GM10266 (cell line): Measurements from ENCODE around the gene CHAD.

Source experiments
- DNase-seq: peaks from one replicate; pipeline ENCODE4 v3.0.0; 2012; ENCODE audit errors: extremely low spot score
- TF ChIP-seq, protein P1 (sequence below): IDR thresholded peaks from 2 replicates; pipeline ENCODE4 v1.5.1; 2012; ENCODE audit warnings: mild to moderate bottlenecking, low read depth; ENCODE audit not compliant: control insufficient read depth, insufficient read depth; ENCODE audit errors: missing control alignments

CHAD gene

DNA sequence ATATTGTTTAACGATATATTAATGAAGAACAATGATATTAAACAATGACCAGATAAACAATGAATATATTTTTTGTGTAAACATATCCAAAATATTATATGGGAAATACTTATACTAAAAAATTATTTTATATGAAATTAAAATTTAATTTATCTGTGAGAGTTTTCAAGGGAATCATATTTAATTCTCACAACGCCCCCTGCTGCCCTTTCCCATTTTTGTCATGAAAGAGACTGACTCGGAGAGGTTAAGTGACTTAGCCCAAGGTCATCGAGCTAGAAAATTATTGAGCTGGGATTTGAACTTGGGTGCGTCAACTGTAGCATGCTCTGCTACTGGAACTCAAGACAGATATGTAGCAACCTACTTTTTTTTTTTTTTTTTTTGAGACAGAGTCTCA, 32.4 kb upstream of the CHAD start:
- DNase-seq = no peak
- TF ChIP-seq, protein P1, sequence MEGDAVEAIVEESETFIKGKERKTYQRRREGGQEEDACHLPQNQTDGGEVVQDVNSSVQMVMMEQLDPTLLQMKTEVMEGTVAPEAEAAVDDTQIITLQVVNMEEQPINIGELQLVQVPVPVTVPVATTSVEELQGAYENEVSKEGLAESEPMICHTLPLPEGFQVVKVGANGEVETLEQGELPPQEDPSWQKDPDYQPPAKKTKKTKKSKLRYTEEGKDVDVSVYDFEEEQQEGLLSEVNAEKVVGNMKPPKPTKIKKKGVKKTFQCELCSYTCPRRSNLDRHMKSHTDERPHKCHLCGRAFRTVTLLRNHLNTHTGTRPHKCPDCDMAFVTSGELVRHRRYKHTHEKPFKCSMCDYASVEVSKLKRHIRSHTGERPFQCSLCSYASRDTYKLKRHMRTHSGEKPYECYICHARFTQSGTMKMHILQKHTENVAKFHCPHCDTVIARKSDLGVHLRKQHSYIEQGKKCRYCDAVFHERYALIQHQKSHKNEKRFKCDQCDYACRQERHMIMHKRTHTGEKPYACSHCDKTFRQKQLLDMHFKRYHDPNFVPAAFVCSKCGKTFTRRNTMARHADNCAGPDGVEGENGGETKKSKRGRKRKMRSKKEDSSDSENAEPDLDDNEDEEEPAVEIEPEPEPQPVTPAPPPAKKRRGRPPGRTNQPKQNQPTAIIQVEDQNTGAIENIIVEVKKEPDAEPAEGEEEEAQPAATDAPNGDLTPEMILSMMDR = peak; percentile 46

DNA sequence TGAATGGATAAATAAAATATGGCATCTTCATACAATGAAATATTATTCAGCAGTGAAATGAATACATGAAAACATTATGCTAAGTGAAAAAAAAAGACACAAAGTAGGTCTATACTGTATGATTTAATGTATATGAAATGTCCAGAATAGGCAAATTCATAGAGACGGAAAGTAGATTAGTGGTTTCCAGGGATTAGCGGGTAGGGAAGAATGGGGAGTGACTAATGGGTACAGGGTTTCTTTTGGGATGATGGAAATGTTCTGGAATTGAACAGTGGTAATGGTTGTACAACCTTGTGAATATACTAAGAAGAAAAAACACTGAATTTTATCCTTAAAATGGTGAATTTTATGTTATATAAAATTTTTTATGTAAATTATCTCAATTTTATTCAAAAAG, 31.0 kb upstream of the CHAD start:
- DNase-seq = no peak
- TF ChIP-seq, protein P1 = no peak

DNA sequence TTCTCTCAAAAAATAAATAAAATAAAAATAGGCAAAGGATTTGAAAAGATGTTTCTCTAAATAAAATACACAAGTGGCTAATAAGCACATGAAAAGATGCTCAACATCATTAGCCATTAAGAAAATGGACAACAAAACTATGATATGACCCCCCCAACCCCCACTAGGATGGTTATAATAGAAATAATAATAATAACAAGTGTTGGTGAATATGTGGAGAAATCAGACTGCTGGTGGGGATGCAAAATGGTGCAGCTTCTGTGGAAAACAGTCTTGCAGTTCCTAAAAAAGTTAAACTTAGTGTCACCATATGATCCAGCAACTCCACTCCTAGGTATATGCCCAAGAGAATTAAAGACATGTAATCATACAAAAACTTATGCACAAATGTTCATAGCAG, 30.6 kb upstream of the CHAD start:
- TF ChIP-seq, protein P1 = no peak
- DNase-seq = no peak

DNA sequence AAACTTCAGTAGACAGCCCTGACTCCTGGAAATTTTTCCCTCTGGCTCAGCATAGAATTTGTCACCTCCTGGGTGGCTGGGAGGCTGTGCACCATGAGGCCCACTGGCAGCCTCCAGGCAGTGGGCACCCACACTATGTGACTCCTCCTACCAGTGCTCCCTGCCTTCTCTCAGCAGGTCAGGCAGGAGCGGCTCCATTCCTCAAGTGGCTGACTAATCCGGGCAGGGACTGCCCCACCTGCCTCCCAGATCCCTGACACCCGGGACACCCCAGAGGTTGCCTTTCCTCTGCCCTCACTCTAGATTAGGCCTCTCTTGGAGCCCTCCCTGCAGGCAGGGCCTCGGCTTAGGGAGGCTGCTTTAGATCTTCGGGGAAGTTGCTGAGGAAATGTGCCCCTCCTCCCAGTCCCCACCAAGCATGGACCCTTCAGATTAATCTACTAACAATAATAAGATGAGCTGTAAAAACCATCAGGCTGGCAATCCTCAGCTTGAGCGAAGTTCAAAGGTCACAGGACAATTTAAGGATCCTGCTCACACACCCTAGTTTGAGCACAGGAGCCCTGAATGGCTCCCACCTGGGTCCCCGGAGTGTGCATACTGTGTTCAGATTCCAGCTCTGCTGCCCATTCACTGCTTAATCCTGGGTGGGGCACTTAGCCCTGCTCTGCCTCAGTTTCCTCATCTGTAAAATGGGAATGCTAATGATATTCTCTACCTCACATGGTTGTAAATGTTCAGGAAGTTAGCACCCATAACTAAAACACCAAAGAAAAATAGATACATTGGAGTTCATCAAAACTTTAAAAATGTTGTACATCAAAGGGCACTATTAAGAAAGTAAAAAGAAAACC, 29.6 kb upstream of the CHAD start:
- TF ChIP-seq, protein P1 = no peak
- no peak for DNase-seq

DNA sequence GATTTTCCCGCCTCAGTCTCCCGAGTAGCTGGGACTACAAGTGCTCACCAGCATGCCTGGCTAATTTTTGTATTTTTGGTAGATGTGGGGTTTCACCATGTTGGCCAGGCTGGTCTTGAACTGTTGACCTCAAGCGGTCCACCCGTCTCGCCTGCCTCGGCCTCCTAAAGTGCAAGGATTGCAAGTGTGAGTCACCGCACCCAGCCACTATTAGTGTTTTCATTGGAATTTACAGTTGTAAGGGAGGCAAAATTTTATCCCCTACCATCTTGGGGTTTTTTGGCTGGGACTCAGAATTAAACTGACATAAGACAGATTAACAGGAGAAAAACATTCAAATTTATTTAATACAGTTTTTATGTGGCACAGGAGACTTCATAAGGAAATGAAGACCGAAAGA, 27.2 kb upstream of the CHAD start:
- TF ChIP-seq, protein P1 = no peak
- DNase-seq = no peak

DNA sequence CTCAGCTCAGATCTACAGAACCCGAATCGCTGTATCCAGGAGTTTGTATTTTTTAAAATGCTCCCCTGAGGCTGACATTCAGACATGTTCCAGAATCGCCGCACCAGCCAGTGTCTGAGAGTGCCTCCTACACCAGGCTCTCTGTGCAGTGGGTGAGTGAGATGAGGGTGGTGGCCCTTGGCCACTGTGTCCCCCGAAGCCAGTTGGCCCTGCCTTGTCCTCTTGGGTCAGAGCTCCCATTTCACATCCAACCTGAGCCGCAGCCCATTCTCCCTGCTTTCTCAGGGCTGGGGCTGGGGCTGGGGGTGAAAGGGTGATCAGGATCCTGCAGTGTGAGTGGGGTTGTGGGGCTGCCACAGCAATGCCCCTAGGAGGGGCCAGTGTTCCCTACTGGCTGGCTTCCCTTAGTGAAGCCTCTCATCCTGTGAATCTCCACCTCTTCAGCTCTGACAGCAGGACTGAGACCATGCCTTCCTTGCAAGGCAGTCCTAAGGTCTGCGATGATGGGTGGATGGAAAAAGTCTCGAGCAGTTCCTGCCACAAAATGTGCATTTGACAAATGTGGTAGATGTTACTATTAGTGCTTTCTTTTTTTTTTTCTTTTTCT, 26.6 kb upstream of the CHAD start:
- TF ChIP-seq, protein P1 = no peak
- DNase-seq = no peak

DNA sequence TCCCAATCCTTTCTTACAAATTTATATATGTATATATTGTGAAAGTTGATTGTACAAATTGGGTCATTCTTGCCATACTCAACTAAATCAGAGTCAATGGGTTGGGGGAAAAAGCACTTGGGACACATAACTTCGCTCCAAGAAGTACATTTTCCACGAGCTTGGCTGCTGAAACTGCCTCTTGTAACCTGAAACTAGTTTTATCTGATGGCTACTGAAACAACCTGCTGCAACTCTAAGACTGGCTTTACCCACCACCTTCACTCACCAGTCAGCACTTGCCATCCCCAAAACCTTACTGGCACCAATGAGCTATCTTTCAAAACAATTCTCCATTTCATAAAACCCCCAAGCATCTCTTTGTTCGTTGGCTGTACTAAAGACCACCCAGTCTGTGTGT, 25.1 kb upstream of the CHAD start:
- DNase-seq = no peak
- TF ChIP-seq, protein P1 = no peak
